Panc1 (cell line): ENCODE results near the gene MEX3D.

ENCODE experiments used
- POLR2AphosphoS5 ChIP-seq: IDR thresholded peaks from 2 replicates; pipeline ENCODE4 v1.6.1; 2012; ENCODE audit warnings: mild to moderate bottlenecking, low read depth, low read length, moderate library complexity
- TCF7L2 ChIP-seq: IDR thresholded peaks from 2 replicates; pipeline ENCODE4 v1.6.1; 2011; ENCODE audit warnings: mild to moderate bottlenecking, low read depth, low read length, inconsistent platforms
- TF ChIP-seq, protein P1 (sequence below): fragments of 450-650 bp; IDR thresholded peaks from 2 replicates; pipeline ENCODE4 v1.5.1; 2017; ENCODE audit warnings: mild to moderate bottlenecking

DNA sequence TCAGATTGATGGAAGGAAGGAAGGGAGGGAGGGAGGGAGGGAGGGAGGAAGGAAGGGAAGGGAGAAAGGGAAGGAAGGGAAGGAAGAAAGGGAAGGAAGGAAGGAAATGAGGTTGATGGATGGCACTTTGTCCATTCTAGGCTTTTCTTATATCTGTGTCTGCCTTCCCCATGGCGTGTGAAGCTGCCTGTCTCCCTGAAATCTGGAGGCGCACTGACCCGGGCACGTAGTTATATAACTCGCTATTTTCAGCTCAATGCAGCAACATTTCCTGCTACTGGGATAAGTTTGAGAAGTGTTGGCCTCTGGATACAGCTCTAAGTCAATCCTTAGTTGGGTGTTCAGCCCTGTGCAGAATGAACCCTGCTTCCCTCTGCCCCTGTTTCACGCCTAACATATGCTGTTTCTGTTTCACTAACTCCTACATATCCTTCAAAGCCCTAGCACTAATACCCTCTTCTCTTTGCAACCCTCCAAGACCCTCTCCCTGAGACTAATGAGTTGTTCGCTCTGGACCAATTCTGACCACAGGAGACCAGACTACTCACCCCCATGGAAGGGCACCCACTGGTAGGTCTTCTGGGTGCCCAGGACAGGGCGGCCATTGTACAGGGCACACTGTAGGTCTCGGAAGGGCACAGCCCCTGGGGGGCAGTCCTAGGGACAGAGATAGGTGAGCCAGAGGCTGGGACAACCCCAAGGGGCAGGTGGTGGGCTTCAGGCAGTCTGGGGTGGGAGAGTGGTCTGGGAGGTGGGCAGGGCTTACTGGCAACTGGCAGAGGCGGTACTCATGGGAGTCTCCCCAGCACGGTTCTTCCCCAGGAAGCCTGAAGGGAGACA, 58.3 kb downstream of the MEX3D start:
- TF ChIP-seq, protein P1, sequence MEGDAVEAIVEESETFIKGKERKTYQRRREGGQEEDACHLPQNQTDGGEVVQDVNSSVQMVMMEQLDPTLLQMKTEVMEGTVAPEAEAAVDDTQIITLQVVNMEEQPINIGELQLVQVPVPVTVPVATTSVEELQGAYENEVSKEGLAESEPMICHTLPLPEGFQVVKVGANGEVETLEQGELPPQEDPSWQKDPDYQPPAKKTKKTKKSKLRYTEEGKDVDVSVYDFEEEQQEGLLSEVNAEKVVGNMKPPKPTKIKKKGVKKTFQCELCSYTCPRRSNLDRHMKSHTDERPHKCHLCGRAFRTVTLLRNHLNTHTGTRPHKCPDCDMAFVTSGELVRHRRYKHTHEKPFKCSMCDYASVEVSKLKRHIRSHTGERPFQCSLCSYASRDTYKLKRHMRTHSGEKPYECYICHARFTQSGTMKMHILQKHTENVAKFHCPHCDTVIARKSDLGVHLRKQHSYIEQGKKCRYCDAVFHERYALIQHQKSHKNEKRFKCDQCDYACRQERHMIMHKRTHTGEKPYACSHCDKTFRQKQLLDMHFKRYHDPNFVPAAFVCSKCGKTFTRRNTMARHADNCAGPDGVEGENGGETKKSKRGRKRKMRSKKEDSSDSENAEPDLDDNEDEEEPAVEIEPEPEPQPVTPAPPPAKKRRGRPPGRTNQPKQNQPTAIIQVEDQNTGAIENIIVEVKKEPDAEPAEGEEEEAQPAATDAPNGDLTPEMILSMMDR = no peak
- TF ChIP-seq POLR2AphosphoS5 (no peak), TCF7L2 (no peak)
